Ovary (tissue), 3 donors: ENCODE data around the gene CCNDBP1.
"Not testable (repeated sequence)": the region's sequence is repeated elsewhere in the genome, so short reads cannot be mapped to it uniquely, and the experiment has no call there.

ENCODE experiments used
- EP300 ChIP-seq: sonication (generic); formaldehyde crosslinking; IDR thresholded peaks from one replicate; pipeline ENCODE4 v1.6.1; 2017; ENCODE audit warnings: antibody characterized with exemption
- TF ChIP-seq, protein P1 (sequence below), 3 donors: fragments of 450-650 bp in 2 of 3; fragments of 200-600 bp in 1 of 3; IDR thresholded peaks; one replicate each; pipeline versions ENCODE4 v1.5.1 to v1.8.0; 2016 to 2022; ENCODE audit warnings: antibody characterized with exemption in 3 of 3, mild to moderate bottlenecking in 1 of 3
- donor health status: DM: no; HTN: no; CAD: no.

DNA sequence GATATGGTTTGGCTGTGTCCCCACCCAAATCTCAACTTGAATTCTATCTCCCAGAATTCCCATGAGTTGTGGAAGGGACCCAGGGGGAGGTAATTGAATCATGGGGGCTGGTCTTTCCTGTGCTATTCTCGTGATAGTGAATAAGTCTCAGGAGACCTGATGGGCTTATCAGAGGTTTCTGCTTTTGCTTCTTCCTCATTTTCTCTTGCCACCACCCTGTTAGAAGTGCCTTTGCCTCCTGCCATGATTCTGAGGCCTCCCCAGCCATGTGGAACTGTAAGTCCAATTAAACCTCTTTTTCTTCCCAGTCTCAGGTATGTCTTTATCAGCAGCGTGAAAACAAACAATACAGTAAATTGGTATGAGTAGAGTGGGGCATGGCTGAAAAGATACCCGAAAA lies 12.6 kb downstream of the CCNDBP1 start:
- not testable (repeated sequence) for TF ChIP-seq EP300
- TF ChIP-seq, protein P1, sequence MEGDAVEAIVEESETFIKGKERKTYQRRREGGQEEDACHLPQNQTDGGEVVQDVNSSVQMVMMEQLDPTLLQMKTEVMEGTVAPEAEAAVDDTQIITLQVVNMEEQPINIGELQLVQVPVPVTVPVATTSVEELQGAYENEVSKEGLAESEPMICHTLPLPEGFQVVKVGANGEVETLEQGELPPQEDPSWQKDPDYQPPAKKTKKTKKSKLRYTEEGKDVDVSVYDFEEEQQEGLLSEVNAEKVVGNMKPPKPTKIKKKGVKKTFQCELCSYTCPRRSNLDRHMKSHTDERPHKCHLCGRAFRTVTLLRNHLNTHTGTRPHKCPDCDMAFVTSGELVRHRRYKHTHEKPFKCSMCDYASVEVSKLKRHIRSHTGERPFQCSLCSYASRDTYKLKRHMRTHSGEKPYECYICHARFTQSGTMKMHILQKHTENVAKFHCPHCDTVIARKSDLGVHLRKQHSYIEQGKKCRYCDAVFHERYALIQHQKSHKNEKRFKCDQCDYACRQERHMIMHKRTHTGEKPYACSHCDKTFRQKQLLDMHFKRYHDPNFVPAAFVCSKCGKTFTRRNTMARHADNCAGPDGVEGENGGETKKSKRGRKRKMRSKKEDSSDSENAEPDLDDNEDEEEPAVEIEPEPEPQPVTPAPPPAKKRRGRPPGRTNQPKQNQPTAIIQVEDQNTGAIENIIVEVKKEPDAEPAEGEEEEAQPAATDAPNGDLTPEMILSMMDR (IDR thresholded peaks at IDR 0.05) = not testable (repeated sequence)
